ENCODE data around the gene ABCC9.
A peak's percentile ranks its signal among the peaks of the same experiment; 100 is the strongest.

The ABCC9 gene

DNA sequence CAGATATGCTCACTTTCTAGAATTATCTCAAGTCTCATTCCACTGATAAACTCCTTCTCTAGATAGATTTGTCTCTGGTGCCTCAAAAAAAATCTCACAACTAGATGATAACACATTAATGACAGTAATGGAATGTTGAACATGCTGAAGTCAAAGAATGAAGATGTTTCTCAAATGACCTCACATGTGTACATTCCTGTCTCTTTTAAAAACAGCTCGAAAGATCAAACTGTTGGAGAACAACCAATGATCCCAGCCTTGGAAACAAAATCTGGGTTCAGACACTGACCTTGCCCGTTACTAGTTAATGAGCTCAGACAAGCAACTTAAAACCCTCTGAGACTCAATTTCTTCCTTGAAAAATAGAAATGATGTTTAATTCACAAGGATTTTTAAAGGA is 122.0 kb downstream of the ABCC9 start:
- no peak overlapping the region for H3K27ac ChIP-seq
- TF ChIP-seq, protein P1, sequence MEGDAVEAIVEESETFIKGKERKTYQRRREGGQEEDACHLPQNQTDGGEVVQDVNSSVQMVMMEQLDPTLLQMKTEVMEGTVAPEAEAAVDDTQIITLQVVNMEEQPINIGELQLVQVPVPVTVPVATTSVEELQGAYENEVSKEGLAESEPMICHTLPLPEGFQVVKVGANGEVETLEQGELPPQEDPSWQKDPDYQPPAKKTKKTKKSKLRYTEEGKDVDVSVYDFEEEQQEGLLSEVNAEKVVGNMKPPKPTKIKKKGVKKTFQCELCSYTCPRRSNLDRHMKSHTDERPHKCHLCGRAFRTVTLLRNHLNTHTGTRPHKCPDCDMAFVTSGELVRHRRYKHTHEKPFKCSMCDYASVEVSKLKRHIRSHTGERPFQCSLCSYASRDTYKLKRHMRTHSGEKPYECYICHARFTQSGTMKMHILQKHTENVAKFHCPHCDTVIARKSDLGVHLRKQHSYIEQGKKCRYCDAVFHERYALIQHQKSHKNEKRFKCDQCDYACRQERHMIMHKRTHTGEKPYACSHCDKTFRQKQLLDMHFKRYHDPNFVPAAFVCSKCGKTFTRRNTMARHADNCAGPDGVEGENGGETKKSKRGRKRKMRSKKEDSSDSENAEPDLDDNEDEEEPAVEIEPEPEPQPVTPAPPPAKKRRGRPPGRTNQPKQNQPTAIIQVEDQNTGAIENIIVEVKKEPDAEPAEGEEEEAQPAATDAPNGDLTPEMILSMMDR (conservative IDR thresholded peaks at IDR 0.05; ENCODE audit: low read depth): no peak
- no peak for DNase-seq (ENCODE audit: low spot score)
- ChIA-PET CTCF (no interaction called here), POLR2A (ENCODE audit: low non-redundant PET) (no interaction called here)

DNA sequence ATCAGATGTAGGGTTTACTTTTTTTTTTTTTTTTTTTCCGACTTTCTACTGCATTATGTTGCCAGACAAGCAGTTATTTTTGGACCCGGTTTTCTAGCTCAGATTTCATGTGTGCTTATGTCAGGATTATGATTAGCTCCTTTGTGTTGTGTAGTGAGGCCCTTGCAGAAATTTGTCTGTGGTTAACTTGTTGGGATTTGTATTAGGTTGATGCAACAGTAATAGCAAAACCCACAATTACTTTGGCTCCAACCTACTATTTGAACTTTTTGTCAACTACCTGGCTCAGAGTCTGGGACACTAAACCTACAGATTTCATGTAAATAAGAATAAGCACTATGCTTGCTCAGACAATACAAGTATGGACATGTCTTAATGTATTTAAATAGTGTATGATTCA is 122.6 kb downstream of the ABCC9 start:
- POLR2A ChIA-PET (ENCODE audit: low non-redundant PET): no interaction called here
- CTCF ChIA-PET: no interaction called here
- no peak overlapping the region for H3K27ac ChIP-seq
- TF ChIP-seq, protein P1 (conservative IDR thresholded peaks at IDR 0.05; ENCODE audit: low read depth): no peak
- DNase-seq (ENCODE audit: low spot score): peak; percentile 4

DNA sequence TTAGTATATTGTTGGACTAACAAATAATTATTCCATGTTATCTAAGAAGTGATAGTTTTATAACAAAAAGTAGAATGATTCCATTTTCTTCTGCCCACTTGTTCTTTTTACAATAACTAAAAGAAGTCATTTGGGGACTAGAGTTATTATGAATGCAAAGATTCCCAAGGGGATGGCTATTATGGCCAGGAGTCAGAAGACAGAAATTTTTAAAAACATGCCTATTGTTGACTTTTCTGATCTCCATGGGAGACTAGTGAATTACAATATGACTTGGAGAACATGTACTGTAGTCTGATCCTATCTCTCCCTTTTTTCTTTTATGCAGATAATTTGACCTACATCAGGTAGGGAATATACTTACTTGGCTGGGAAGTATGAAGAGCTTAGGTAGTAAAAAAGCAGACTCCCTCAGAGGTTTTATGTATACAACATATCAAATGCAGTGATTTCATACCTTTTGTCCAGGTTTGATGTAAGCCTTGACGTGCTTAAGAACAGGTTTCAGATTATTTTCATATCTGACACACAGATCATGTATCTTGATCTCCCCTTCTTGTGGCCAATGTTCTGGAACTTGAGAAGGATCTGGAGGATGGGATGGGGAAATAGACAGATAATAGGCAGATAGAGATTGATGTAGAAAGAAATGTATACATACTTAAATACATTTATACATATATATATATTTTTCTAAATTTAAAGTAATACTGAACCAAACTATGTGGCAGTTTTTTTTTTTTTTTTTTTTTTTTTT is 125.7 kb downstream of the ABCC9 start:
- no peak overlapping the region for H3K27ac ChIP-seq
- ChIA-PET CTCF (no interaction called here), POLR2A (ENCODE audit: low non-redundant PET) (no interaction called here)
- DNase-seq (ENCODE audit: low spot score): no peak
- TF ChIP-seq, protein P1 (conservative IDR thresholded peaks at IDR 0.05; ENCODE audit: low read depth): no peak

DNA sequence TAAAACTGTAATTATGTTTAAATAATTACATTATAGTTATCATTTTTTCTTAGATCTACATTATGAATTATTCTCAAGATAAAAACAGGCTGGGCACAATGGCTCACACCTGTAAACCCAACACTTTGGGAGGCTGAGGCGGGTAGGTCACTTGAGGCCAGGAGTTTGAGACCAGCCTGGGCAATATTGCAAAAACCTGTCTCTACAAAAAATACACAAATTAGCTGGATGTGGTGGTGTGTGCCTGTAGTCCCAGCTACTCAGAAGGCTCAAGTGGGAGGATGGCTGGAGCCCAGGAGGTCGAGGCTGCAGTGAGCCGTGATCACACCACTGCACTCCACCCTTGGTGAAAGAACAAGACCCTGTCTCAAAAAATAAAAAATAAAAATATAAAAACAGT is 126.4 kb downstream of the ABCC9 start:
- H3K27ac ChIP-seq: no peak overlapping the region
- CTCF ChIA-PET: interaction anchor here (0.6 kb wide), 1 partner anchor 117 kb away, joined by 4 read pairs; no protein-coding TSS in a partner anchor
- POLR2A ChIA-PET (ENCODE audit: low non-redundant PET): no interaction called here
- no peak for DNase-seq (ENCODE audit: low spot score)
- TF ChIP-seq, protein P1 (conservative IDR thresholded peaks at IDR 0.05; ENCODE audit: low read depth): no peak

DNA sequence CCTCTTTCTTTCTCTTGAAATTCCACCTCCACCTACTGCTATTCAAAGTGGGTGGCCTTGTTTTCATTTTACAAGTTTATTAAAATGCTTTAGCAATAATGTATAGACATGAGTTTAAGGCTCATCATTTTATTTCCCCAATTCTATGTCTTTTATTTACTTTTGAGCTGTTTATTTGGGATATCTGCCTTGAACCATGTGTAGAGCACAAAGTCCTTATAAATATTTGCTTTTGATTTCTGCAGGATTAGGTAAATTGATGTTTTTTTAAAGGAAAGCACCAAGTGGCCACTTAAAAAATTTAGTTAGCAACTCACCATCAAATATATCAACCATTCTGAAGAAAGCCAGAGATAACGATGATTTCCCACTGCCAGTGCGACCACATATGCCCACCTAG is 126.9 kb downstream of the ABCC9 start:
- TF ChIP-seq, protein P1 (conservative IDR thresholded peaks at IDR 0.05; ENCODE audit: low read depth): no peak
- no peak for DNase-seq (ENCODE audit: low spot score)
- CTCF ChIA-PET: interaction anchor here (0.6 kb wide), 1 partner anchor 117 kb away, joined by 4 read pairs; no protein-coding TSS in a partner anchor
- no peak overlapping the region for H3K27ac ChIP-seq
- POLR2A ChIA-PET (ENCODE audit: low non-redundant PET): no interaction called here

DNA sequence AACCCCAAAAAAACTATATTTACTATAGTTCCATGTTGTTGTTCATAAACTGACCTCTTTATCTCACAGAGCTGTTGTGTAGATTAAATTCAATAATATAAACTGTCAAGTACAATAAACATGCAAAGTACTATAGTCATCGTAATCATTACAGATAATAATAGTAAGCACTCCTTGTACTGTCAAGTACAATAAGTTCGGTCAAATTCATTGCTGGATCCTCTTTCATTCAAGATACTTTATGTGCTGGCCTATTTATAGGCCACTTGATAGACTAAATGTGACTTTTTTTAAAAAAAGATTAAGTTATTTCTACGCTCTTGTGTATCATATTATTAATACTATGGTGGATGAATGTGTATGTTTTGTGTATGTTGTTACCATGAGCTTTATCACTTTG is 127.5 kb downstream of the ABCC9 start:
- no peak for DNase-seq (ENCODE audit: low spot score)
- no peak overlapping the region for H3K27ac ChIP-seq
- POLR2A ChIA-PET (ENCODE audit: low non-redundant PET): no interaction called here
- TF ChIP-seq, protein P1 (conservative IDR thresholded peaks at IDR 0.05; ENCODE audit: low read depth): no peak
- CTCF ChIA-PET: no interaction called here

All from RWPE1 (cell line).